Muscle of leg (tissue), 16 donors: ENCODE results near the gene SLC40A1. TPM values are rescaled to one million over a fixed set of nuclear protein-coding genes. Genes with fewer than 3 reads are reported as not detected.
A peak's percentile ranks its signal among the peaks of the same experiment; 100 is the strongest.

Experiments
- DNase-seq: peaks from one replicate; pipeline ENCODE4 v3.0.0; 2013
- H3K27ac ChIP-seq: one replicate; pipeline ENCODE4 v1.5.1; 2013; ENCODE audit warnings: mild to moderate bottlenecking, low read length, control low read depth
- H3K27me3 ChIP-seq: one replicate; pipeline ENCODE4 v1.6.1; 2013; ENCODE audit warnings: low read length; ENCODE audit not compliant: control insufficient read depth, insufficient read depth
- H3K36me3 ChIP-seq: one replicate; pipeline ENCODE4 v1.6.1; 2013; ENCODE audit warnings: low read length; ENCODE audit not compliant: control insufficient read depth, insufficient read depth
- H3K4me1 ChIP-seq: one replicate; pipeline ENCODE4 v1.6.1; 2013; ENCODE audit warnings: low read length; ENCODE audit not compliant: control insufficient read depth, insufficient read depth
- H3K4me3 ChIP-seq: one replicate; pipeline ENCODE4 v1.5.1; 2013; ENCODE audit warnings: low read length, control low read depth
- H3K9me3 ChIP-seq: replicated peaks from 2 replicates; pipeline ENCODE4 v1.6.1; 2013; ENCODE audit warnings: low read depth, low read length; ENCODE audit not compliant: control insufficient read depth
- WGBS: methylation state at CpG from one replicate; pipeline ENCODE4 v1.1.5; 2013; ENCODE audit warnings: missing lambda C conversion rate; ENCODE audit not compliant: insufficient coverage; 5-methylcytosine and 5-hydroxymethylcytosine counted together
- long read RNA-seq, 11 donors: transcript quantifications; one replicate each; lab custom pipeline, GENCODE V29; 2026
- polyA plus RNA-seq, 8 donors: library from polyadenylated mRNA; unstranded; fragments of 120-200 nt; gene quantifications; one replicate each; pipeline versions ENCODE4 v1.2.1 to v1.2.3, GENCODE V29; 2013; ENCODE audit warnings: inconsistent platforms in 1 of 8, low replicate concordance in 1 of 8; ENCODE audit not compliant: insufficient read length in 8 of 8, insufficient read depth in 1 of 8
- total RNA-seq: library from RNA; stranded (reverse); fragments of 120-200 nt; gene quantifications from one replicate; pipeline ENCODE4 v1.2.4, GENCODE V29; 2013

Gene SLC40A1, protein sequence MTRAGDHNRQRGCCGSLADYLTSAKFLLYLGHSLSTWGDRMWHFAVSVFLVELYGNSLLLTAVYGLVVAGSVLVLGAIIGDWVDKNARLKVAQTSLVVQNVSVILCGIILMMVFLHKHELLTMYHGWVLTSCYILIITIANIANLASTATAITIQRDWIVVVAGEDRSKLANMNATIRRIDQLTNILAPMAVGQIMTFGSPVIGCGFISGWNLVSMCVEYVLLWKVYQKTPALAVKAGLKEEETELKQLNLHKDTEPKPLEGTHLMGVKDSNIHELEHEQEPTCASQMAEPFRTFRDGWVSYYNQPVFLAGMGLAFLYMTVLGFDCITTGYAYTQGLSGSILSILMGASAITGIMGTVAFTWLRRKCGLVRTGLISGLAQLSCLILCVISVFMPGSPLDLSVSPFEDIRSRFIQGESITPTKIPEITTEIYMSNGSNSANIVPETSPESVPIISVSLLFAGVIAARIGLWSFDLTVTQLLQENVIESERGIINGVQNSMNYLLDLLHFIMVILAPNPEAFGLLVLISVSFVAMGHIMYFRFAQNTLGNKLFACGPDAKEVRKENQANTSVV
- 37.4 TPM for total RNA-seq
- polyA plus RNA-seq: 10 to 100 TPM; 36.6 to 65.9 (median 47.1) TPM
- long read RNA-seq, donor 1, transcript SLC40A1-201 (8 exons, 3,442 nt): major isoform, 5 of 5 reads
- long read RNA-seq, donor 1, partial matches to known transcripts: 0 of 5 reads
- long read RNA-seq, donor 1, other reads (novel, unspliced or antisense): 0 of 5 reads
- long read RNA-seq, donor 2, partial matches to known transcripts: 0 of 3 reads
- long read RNA-seq, donor 2, other reads (novel, unspliced or antisense): 0 of 3 reads
- long read RNA-seq, donor 3, transcript SLC40A1-201 (8 exons, 3,442 nt): major isoform, 18 of 24 reads
- long read RNA-seq, donor 3, partial matches to known transcripts: 6 of 24 reads
- long read RNA-seq, donor 3, other reads (novel, unspliced or antisense): 0 of 24 reads
- long read RNA-seq, donor 4, transcript SLC40A1-201 (8 exons, 3,442 nt): major isoform, 18 of 24 reads
- long read RNA-seq, donor 4, partial matches to known transcripts: 6 of 24 reads
- long read RNA-seq, donor 4, other reads (novel, unspliced or antisense): 0 of 24 reads
- long read RNA-seq, donor 5, transcript SLC40A1-201 (8 exons, 3,442 nt): major isoform, 27 of 51 reads
- long read RNA-seq, donor 5, partial matches to known transcripts: 23 of 51 reads
- long read RNA-seq, donor 5, other reads (novel, unspliced or antisense): 0 of 51 reads
- long read RNA-seq, donor 6, transcript SLC40A1-201 (8 exons, 3,442 nt): major isoform, 22 of 30 reads
- long read RNA-seq, donor 6, partial matches to known transcripts: 7 of 30 reads
- long read RNA-seq, donor 6, other reads (novel, unspliced or antisense): 0 of 30 reads
- long read RNA-seq, donor 7, transcript SLC40A1-201 (8 exons, 3,442 nt): major isoform, 14 of 22 reads
- long read RNA-seq, donor 7, partial matches to known transcripts: 7 of 22 reads
- long read RNA-seq, donor 7, other reads (novel, unspliced or antisense): 0 of 22 reads
- long read RNA-seq, donor 8, transcript SLC40A1-201 (8 exons, 3,442 nt): major isoform, 24 of 113 reads
- long read RNA-seq, donor 8, partial matches to known transcripts: 75 of 113 reads
- long read RNA-seq, donor 8, other reads (novel, unspliced or antisense): 14 of 113 reads
- long read RNA-seq, donor 9, transcript SLC40A1-201 (8 exons, 3,442 nt): major isoform, 8 of 14 reads
- long read RNA-seq, donor 9, partial matches to known transcripts: 5 of 14 reads
- long read RNA-seq, donor 9, other reads (novel, unspliced or antisense): 0 of 14 reads
- long read RNA-seq, donor 10, transcript SLC40A1-201 (8 exons, 3,442 nt): major isoform, 30 of 39 reads
- long read RNA-seq, donor 10, partial matches to known transcripts: 7 of 39 reads
- long read RNA-seq, donor 10, other reads (novel, unspliced or antisense): 0 of 39 reads
- long read RNA-seq, donor 11, transcript SLC40A1-201 (8 exons, 3,442 nt): major isoform, 16 of 16 reads
- long read RNA-seq, donor 11, partial matches to known transcripts: 0 of 16 reads
- long read RNA-seq, donor 11, other reads (novel, unspliced or antisense): 0 of 16 reads

DNA sequence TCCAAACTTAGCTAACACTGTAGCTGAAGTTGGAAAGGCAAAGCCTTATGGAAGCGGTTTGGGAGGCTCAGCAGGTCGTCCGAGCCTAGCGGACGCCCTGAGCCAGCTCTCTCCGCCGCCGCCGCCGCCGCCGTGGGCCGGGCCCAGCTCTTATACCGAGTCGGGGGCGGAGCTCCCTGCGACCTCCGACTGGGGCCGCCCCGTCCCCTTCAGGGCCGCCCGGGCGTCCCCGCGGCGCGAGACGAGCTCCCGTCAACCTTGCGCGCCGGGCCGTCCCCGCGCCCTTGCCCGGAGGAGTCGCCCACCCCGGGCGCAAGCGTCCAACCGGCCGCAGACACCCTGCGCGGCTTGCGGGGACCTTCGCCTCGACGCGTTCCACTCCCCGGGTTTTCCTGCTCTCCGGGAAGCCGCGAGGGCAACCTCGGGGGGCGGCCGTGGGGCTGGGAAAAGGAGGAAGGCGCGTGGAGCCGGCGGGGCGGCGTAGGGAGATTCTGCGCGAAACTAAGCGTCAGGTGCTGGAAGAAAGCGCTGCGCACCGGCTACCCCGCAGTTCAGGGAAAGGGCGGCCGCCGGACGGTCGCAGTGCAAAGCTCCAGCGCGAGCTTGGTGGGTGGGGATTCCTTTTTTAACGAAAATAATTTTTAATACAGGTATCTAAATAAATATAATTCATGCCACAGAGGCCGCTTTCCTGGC lies at the start of gene SLC40A1:
Gene SLC40A1, minus strand, starts transcription at position 129 of the 696 bp plus-strand sequence. CDS start 326 bp downstream, outside the sequence.
- Histone ChIP-seq H3K4me1 (peaks cover 10% of the 10 kb centered on the region), H3K36me3 (peaks cover 7% of the 10 kb centered on the region)

GRCh38 chr2:189629531-189630453 lies 49.2 kb upstream of the SLC40A1 start:
- no peak overlapping the region for H3K4me3 ChIP-seq
- no peak overlapping the region for H3K27ac ChIP-seq
- no peaks in the 10 kb centered on the region for H3K9me3 ChIP-seq
- DNase-seq: peak; percentile 49
- H3K36me3 ChIP-seq: no peaks in the 10 kb centered on the region
- H3K4me1 ChIP-seq: no peaks in the 10 kb centered on the region
- H3K27me3 ChIP-seq: no peaks in the 10 kb centered on the region
- 20% methylated on average over 1 of the region's 10 CpGs for WGBS

More for the DNA sequence above, at the start of gene SLC40A1:
- DNase-seq: peak; percentile 95
- under 1% methylated on average over 66 of the region's 78 CpGs for WGBS
- Histone ChIP-seq H3K27me3 (peaks cover 4% of the 10 kb centered on the region), H3K9me3 (no peaks in the 10 kb centered on the region), H3K4me3 (peak within 1 kb of the TSS; percentile 73), H3K27ac (peak within 1 kb of the TSS; percentile 89)

DNA sequence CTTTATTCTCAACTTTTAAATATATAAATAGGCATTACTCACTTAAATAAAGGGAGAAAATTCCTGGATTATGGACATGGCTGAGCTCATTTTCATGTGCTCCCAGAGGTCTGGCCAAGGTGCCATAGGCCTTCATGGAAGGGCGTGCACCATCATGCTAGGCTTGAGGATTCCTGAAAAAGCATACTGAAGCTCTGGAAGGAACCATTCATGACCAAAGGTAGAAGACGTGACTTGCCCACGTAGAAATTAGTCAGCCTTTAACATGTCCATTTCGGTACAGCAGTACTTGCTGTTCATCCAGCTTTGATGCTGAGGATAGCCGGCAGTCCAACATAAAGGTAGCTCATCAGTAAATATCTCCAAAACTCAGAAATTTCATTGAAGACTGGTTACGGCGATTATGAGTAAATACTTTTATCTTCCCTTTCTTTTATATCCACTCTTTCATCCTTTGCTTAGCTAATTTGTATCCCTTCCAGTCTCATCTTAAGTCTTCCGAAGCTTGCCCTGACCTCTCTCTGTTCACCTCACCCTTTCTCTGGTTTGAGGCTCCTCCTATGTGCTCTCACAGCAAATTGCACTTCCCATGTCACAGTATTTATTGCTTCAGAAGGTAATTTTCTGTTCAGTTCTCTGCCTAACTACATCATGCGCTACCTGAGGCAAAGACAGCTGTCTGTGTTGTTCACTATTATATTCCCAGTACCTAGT lies 48.4 kb upstream of the SLC40A1 start:
- no peaks in the 10 kb centered on the region for H3K9me3 ChIP-seq
- no peak overlapping the region for H3K4me3 ChIP-seq
- WGBS: 85% methylated on average over 8 of the region's 9 CpGs
- H3K4me1 ChIP-seq: no peaks in the 10 kb centered on the region
- no peak overlapping the region for H3K27ac ChIP-seq
- H3K27me3 ChIP-seq: no peaks in the 10 kb centered on the region
- no peak for DNase-seq
- no peaks in the 10 kb centered on the region for H3K36me3 ChIP-seq

GRCh38 chr2:189627789-189628188 lies 47.2 kb upstream of the SLC40A1 start:
- Histone ChIP-seq H3K4me3 (no peak overlapping the region), H3K36me3 (no peaks in the 10 kb centered on the region), H3K27ac (no peak overlapping the region), H3K27me3 (no peaks in the 10 kb centered on the region), H3K9me3 (no peaks in the 10 kb centered on the region), H3K4me1 (no peaks in the 10 kb centered on the region)
- no CpG with 5 or more reads among the region's 1 CpG for WGBS
- no peak for DNase-seq

- no peaks in the 10 kb centered on the region for H3K36me3 ChIP-seq
These were observed 45.0 kb upstream of the SLC40A1 start for GRCh38 chr2:189625636-189626035.

DNA sequence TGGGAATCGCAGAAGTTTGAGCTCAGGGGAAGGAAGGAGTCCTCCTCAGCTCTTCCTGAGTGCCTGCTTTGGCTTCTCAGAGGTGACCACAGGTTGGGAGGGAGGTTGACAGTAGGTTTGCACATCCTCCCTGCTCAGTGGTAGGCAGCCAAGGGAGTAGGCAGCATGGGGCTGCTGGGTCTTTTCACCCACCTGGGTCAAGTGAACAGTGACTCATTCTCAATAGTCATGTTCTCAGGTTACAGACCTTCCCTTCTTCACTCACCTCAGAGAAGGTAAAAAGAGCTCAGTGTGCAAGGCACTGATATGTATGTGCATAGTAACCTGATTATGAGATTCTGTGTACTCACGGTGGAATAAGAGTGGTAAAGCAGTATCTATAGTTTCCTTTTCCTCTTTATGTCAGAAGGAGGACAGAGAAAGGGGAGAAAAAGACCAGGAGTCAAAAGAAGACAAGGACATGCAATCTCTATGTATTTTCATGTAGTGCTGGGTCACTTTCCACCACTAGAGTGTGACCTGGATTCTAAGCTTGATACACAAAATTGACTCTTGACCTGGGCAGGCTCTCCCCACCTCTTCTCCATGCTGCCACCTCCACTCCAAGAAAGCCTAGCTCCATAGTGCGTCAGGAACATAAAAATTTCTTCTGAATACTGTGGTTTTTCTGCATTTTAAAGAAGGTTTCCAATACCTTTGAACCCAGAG lies 44.2 kb upstream of the SLC40A1 start:
- Histone ChIP-seq H3K36me3 (no peaks in the 10 kb centered on the region), H3K27ac (no peak overlapping the region), H3K4me1 (no peaks in the 10 kb centered on the region), H3K9me3 (no peaks in the 10 kb centered on the region), H3K4me3 (no peak overlapping the region), H3K27me3 (no peaks in the 10 kb centered on the region)
- no peak for DNase-seq
- WGBS: 80% methylated on average over 1 of the region's 3 CpGs

More at GRCh38 chr2:189625636-189626035, 45.0 kb upstream of the SLC40A1 start:
- H3K27ac ChIP-seq: no peak overlapping the region
- no CpG with 5 or more reads among the region's 2 CpGs for WGBS
- H3K4me1 ChIP-seq: no peaks in the 10 kb centered on the region
- DNase-seq: no peak
- no peaks in the 10 kb centered on the region for H3K27me3 ChIP-seq
- no peaks in the 10 kb centered on the region for H3K9me3 ChIP-seq
- no peak overlapping the region for H3K4me3 ChIP-seq

DNA sequence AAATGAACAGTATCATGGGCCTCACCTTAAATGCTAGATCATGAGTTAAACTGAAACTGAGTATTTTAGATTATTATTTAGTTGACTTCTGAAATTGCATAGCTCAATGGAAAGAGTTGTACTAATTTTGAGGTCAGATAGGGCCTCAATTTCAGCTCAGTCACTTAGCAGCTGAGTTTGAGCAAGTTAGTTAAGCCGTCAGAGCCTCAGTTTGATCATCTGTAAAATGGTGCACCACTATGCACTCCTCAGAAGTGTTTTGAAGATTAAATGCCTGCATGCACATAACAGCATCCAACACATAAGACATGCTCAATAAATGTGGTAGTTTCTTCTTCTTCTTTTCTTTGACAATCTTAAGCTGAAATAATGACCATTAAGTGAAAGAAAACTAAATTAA lies 42.5 kb upstream of the SLC40A1 start:
- H3K4me3 ChIP-seq: no peak overlapping the region
- no peak for DNase-seq
- no CpG with 5 or more reads among the region's 1 CpG for WGBS
- no peaks in the 10 kb centered on the region for H3K9me3 ChIP-seq
- no peaks in the 10 kb centered on the region for H3K4me1 ChIP-seq
- H3K27me3 ChIP-seq: no peaks in the 10 kb centered on the region
- no peaks in the 10 kb centered on the region for H3K36me3 ChIP-seq
- no peak overlapping the region for H3K27ac ChIP-seq
